ENCODE measurements around the gene ZNF774. TPM values are rescaled to one million over a fixed set of nuclear protein-coding genes. Genes with fewer than 3 reads are reported as not detected.

ZNF774 gene
- total RNA-seq, 2 donors from 2014 or later: 2.5 to 3.6 TPM

DNA sequence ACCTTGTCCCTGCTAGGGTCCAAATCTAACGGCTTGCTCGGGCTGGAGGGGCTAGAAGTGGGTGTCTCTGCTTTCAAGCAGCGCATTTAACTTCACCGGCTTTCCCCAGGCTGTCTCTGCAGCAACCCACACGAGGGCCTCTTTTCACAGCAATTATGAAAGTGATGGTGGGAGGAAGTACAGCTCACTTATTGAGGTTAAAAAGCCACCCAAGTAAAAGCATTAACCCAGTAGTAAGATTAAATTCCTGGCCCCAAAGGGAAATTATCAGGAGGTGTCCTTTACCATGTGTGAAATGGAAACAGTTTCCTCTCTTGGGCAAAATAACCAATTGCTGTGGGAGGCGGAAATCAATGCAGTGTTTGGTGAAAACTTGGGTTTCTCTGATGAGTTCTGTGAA is 45.5 kb upstream of the ZNF774 start:
- Histone ChIP-seq H3K4me1 (ENCODE audit: control insufficient read depth, insufficient read depth, low read length) (no peaks in the 10 kb centered on the region), H3K36me3 (ENCODE audit: control insufficient read depth, insufficient read depth, low read length) (no peaks in the 10 kb centered on the region), H3K27ac (ENCODE audit: low read depth, low read length) (no peak overlapping the region), H3K27me3 (ENCODE audit: control insufficient read depth, insufficient read depth, low read length, poor library complexity, severe bottlenecking) (no peaks in the 10 kb centered on the region), H3K9me3 (ENCODE audit: control insufficient read depth, low read length) (no peaks in the 10 kb centered on the region), H3K4me3 (ENCODE audit: low read length) (no peak overlapping the region), H3K9ac (ENCODE audit: extremely low read depth, low read length, poor library complexity, severe bottlenecking) (no peak overlapping the region)
- no peaks in the 10 kb centered on the region for H3K9me3 Mint-ChIP-seq
- no peak overlapping the region for H3K27ac Mint-ChIP-seq
- H3K27me3 Mint-ChIP-seq (ENCODE audit: insufficient read depth): peaks cover 2% of the 10 kb centered on the region
- no peaks in the 10 kb centered on the region for H3K4me1 Mint-ChIP-seq
- WGBS, 2 experiments (ENCODE audit: insufficient coverage in 1 of 2, insufficient read length in 1 of 2): 83 to 90% methylated on average over 2 to 6 of the region's 6 CpGs
- H3K4me3 Mint-ChIP-seq: no peak overlapping the region
- DNase-seq: no peak
- TF ChIP-seq, protein P1, sequence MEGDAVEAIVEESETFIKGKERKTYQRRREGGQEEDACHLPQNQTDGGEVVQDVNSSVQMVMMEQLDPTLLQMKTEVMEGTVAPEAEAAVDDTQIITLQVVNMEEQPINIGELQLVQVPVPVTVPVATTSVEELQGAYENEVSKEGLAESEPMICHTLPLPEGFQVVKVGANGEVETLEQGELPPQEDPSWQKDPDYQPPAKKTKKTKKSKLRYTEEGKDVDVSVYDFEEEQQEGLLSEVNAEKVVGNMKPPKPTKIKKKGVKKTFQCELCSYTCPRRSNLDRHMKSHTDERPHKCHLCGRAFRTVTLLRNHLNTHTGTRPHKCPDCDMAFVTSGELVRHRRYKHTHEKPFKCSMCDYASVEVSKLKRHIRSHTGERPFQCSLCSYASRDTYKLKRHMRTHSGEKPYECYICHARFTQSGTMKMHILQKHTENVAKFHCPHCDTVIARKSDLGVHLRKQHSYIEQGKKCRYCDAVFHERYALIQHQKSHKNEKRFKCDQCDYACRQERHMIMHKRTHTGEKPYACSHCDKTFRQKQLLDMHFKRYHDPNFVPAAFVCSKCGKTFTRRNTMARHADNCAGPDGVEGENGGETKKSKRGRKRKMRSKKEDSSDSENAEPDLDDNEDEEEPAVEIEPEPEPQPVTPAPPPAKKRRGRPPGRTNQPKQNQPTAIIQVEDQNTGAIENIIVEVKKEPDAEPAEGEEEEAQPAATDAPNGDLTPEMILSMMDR (conservative IDR thresholded peaks at IDR 0.05): no peak
- H3K36me3 Mint-ChIP-seq (ENCODE audit: low read depth): no peaks in the 10 kb centered on the region

DNA sequence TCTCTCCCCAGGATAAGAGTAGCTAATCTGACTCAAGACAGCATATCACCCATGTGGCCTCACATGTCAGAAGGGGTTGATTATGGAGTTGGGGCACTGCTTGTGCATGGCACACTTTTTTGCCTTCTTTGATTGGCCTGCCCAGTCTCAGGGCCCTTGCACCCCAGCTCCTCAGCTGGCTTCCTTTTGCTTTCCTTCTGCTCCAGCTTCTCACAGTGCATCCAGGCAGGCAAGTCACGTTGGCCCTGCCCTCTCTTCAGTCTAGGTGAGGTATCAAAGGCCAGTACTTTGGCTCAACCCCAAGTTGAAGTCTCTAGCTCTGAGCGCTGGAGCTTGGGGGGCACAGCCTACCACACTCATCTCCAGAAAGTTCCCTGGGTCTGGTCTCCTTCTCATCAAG is 44.4 kb upstream of the ZNF774 start:
- Mint-ChIP-seq H3K27me3 (ENCODE audit: insufficient read depth) (peaks cover 2% of the 10 kb centered on the region), H3K4me1 (no peaks in the 10 kb centered on the region), H3K27ac (no peak overlapping the region), H3K36me3 (ENCODE audit: low read depth) (no peaks in the 10 kb centered on the region), H3K9me3 (no peaks in the 10 kb centered on the region), H3K4me3 (no peak overlapping the region)
- H3K4me1 ChIP-seq (ENCODE audit: control insufficient read depth, insufficient read depth, low read length): no peaks in the 10 kb centered on the region
- H3K9me3 ChIP-seq (ENCODE audit: control insufficient read depth, low read length): no peaks in the 10 kb centered on the region
- no peak overlapping the region for H3K9ac ChIP-seq (ENCODE audit: extremely low read depth, low read length, poor library complexity, severe bottlenecking)
- H3K4me3 ChIP-seq (ENCODE audit: low read length): no peak overlapping the region
- no peaks in the 10 kb centered on the region for H3K27me3 ChIP-seq (ENCODE audit: control insufficient read depth, insufficient read depth, low read length, poor library complexity, severe bottlenecking)
- no peaks in the 10 kb centered on the region for H3K36me3 ChIP-seq (ENCODE audit: control insufficient read depth, insufficient read depth, low read length)
- H3K27ac ChIP-seq (ENCODE audit: low read depth, low read length): no peak overlapping the region
- no peak for DNase-seq
- TF ChIP-seq, protein P1 (conservative IDR thresholded peaks at IDR 0.05): no peak
- WGBS, 2 experiments (ENCODE audit: insufficient coverage in 1 of 2, insufficient read length in 1 of 2): 87% methylated on average over 2 of the region's 2 CpGs; no CpG with 5 or more reads in 1 of the 2 experiments

- H3K4me1 Mint-ChIP-seq: no peaks in the 10 kb centered on the region
- no peak for DNase-seq
- no peak overlapping the region for H3K4me3 Mint-ChIP-seq
- H3K9ac ChIP-seq (ENCODE audit: extremely low read depth, low read length, poor library complexity, severe bottlenecking): no peak overlapping the region
- no peaks in the 10 kb centered on the region for H3K9me3 ChIP-seq (ENCODE audit: control insufficient read depth, low read length)
- H3K36me3 ChIP-seq (ENCODE audit: control insufficient read depth, insufficient read depth, low read length): no peaks in the 10 kb centered on the region
- no peaks in the 10 kb centered on the region for H3K27me3 ChIP-seq (ENCODE audit: control insufficient read depth, insufficient read depth, low read length, poor library complexity, severe bottlenecking)
- TF ChIP-seq, protein P1 (conservative IDR thresholded peaks at IDR 0.05): no peak
- H3K27ac ChIP-seq (ENCODE audit: low read depth, low read length): no peak overlapping the region
- peaks cover 2% of the 10 kb centered on the region for H3K27me3 Mint-ChIP-seq (ENCODE audit: insufficient read depth)
- no peaks in the 10 kb centered on the region for H3K36me3 Mint-ChIP-seq (ENCODE audit: low read depth)
- no peak overlapping the region for H3K27ac Mint-ChIP-seq
- H3K4me3 ChIP-seq (ENCODE audit: low read length): no peak overlapping the region
- H3K9me3 Mint-ChIP-seq: no peaks in the 10 kb centered on the region
- 87 to 98% methylated on average over 4 of the region's 4 CpGs for WGBS, 2 experiments (ENCODE audit: insufficient coverage in 1 of 2, insufficient read length in 1 of 2)
- H3K4me1 ChIP-seq (ENCODE audit: control insufficient read depth, insufficient read depth, low read length): no peaks in the 10 kb centered on the region
Observed at GRCh38 chr15:90309020-90309419, 43.1 kb upstream of the ZNF774 start.
